Kasumi-1 (cell line): Measurements from ENCODE around the gene HSD17B7.

Source experiments
- DNase-seq, 2 experiments: peaks; one replicate each; lab custom pipeline; 2025; lab: John Stamatoyannopoulos, UW

HSD17B7 gene

DNA sequence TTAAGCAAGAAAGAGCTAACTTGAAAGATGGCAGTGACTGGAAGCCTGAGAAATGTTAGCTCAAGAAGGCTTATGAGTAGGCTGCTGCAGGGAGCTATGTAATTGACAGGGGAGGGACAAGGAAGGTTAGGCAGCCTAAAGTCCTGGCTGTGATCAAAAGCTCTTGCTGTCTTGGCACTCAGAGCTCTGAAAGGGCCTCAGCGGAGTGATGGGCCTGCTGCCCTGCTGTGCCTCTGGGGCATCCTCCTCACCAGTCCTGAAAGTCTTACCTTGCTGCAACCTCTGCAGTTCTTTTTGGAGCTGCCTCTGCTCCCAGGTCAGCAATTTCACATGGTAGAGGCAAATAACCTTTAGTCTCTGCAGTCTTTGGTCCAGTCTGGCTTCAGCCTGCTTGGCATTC lies 68.7 kb downstream of the HSD17B7 start:
- no peak for DNase-seq

DNA sequence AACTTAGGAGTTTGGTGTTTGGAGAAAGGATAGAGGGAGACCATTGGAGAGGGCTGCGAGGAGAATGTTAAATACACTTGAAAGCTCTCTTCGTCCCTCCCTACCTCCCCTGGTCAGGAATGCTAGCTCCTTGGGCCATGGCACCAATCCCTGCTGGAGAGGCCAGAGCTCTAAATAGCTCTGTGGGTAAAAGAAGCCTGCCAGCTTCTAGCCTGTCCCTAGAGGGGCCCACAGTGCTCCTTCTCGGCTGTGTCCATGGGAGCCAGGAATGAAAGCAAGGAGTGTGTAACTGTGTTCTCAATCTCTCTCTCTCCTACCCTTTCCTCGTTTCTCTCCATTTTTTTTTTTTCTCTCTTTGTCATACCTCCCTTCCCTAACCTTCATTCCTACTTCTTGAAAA lies 70.6 kb downstream of the HSD17B7 start, which contains the start of gene CCDC190:
TSS of gene CCDC190 (minus strand) at position 75 of the 400 bp plus-strand sequence. CDS start 1,529 bp downstream, outside the sequence.
- no peak for DNase-seq

DNA sequence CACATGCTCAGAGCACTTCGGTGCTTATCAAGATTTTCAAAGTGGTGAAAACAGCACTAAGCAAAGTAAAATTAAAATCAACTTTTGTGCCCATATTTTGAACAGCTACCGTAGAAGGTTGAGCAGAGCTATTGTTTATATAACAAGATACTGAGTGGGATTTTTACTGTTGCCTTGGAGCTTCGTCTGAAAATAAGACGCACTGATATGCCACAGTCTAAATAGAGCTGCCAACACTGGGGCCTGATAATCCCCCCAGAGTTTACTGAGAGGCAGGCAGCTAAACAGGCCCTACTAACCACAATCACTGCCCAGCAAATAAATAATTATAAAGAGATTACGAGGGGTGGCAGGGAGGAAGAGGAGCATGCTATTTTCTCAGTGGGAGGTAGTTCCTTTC lies 71.1 kb downstream of the HSD17B7 start:
- no peak for DNase-seq
